Hepatocyte (in vitro differentiated cells): ENCODE measurements around the gene KLB.

ENCODE experiments used
- CTCF ChIP-seq: fragments of 200-600 bp; sonication (generic); IDR thresholded peaks from 2 replicates; pipeline ENCODE4 v1.5.1; 2016; ENCODE audit warnings: antibody characterized with exemption, mild to moderate bottlenecking; ENCODE audit not compliant: poor library complexity
- EZH2 ChIP-seq: fragments of 200-600 bp; sonication (generic); IDR thresholded peaks from 2 replicates; pipeline ENCODE4 v1.6.1; 2016; ENCODE audit warnings: antibody characterized with exemption, mild to moderate bottlenecking, borderline replicate concordance

- TF ChIP-seq CTCF (no peak), EZH2 (no peak)
Measured at GRCh38 chr4:39362827-39363226, 43.9 kb upstream of the KLB start.
